COR-L47 (cell line): ENCODE measurements around the gene EVX2.

Source experiments
- DNase-seq: peaks from one replicate; lab custom pipeline; 2025; lab: John Stamatoyannopoulos, UW

EVX2 gene

DNA sequence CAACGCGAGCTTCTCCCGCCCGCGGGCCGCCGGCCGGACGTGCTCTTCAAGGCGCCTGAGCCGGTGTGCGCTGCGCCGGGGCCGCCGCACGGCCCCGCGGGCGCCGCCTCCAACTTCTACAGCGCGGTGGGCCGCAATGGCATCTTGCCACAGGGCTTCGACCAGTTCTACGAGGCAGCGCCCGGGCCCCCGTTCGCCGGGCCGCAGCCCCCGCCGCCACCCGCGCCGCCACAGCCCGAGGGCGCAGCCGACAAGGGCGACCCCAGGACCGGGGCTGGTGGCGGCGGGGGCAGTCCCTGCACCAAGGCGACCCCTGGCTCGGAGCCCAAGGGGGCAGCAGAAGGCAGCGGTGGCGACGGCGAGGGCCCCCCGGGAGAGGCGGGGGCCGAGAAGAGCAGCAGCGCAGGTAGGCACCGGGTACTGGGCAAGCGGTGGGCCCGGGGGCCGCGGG, 24.0 kb upstream of the EVX2 start:
- DNase-seq = peak; percentile 23

DNA sequence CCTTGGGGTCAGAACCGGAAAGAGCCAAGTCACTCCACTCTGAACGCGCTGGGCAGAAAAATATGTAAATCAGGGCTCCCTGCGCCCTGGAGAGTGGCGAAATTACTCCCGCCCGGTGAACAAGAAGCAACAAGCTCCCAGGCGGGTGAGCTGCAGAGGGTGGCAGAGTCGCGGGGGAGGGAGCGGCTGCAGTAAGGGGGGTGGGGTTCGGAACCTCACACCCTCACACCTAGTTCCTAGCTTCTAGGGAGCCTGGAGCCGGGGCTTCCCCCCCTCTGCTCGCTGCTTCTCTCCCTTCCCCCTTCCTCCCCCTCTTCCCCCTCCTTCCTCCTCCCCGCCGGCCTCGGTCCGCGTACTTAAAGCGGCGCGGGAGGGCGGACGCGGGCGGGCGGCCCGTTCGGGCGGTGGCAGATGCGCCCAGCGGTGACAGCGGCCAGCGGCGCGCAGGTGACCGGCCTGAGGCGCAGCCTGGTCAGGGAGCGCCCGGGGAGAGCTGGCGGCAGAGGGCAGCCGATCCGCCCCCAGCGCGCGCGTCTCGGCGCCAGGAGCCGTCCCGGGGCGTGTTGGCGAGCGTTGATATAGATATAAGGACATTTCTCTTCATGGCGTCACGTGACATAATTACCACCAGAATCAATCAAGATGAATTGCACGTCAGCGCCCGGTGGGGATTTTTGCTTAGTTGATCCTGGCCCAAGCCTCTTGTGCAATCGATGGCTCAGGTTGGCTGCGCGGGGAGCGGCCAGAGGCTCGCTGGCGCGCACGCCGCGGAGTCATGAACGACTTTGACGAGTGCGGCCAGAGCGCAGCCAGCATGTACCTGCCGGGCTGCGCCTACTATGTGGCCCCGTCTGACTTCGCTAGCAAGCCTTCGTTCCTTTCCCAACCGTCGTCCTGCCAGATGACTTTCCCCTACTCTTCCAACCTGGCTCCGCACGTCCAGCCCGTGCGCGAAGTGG, 23.1 kb upstream of the EVX2 start, which contains the start of gene HOXD11:
Gene HOXD11, plus strand, starts transcription at position 700 of the 959 bp plus-strand sequence. Its CDS starts 76 bp downstream, at position 776.
- peak; percentile 86 for DNase-seq

DNA sequence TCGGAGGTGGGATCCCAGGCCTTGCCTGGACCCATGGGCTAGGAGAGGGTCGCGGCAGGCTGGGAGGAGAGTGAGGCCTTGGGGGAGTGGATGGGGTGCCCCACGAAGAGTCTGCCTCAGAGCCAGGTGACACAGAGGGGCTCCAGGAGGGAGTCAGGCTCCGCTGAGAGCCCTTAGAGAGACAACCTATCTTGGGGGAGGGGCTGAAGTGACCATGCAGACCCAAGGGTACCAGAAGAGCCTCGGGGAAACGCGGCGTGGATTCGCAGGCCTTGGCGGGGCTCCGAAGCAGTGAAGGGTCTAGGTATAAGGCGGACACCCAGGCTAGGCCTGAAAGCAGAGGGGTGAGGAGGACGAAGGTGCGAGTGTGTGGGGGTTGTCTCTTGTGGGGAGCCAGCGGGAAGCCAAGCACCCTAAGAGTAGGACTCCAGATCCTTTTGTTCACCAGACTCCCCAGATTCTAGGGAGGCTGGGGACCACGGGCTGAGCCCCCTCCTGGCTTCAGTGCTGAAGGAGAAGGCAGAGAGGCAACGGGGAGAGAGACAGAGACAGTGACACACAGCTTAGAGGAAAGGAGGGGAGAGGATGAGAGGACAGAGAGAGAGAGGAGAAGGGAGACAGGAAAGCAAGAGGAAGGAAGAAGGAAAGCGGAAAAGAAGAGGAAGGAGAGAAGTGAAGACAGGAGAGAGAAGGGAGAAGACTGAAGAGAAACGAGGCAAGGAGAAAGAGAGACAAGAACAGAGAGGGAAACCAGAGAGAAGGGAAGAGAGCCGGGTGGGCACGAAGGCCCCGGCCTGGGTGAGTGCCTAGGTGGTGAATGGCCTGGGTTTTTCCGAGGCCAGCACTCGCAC, 22.2 kb upstream of the EVX2 start:
- DNase-seq = no peak

- DNase-seq = no peak
Observed at GRCh38 chr2:176105078-176105729, 21.4 kb upstream of the EVX2 start.

- DNase-seq = no peak
Observed at GRCh38 chr2:176104316-176105077, 20.7 kb upstream of the EVX2 start.

DNA sequence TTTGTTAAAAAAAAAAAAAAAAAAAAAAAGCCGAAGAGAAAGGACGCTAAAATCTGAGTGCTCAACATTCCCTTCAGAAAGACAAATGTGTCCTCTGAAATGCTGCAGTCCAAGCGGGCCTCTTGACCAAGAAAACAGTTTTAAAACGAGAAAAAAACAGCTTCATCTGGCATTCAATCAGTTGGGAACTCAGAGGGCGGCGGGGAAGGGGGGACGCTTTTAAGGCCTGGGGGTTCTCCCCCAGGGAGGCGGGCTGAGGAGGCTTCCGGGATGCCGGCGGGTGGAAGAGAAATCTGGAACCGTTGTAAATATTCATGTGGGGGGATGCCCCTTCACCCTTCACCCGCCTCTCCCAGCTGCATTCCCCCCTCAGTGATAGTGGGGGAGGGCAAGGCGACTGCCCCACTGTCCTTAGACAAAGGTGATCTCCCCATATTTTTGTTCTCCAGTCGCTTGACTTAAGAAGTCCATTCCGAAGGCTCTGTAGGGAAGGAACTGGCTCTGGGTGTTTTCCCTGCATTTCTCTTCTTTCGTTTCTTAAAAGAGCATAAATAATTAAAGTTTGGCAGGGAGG, 20.1 kb upstream of the EVX2 start:
- no peak for DNase-seq

DNA sequence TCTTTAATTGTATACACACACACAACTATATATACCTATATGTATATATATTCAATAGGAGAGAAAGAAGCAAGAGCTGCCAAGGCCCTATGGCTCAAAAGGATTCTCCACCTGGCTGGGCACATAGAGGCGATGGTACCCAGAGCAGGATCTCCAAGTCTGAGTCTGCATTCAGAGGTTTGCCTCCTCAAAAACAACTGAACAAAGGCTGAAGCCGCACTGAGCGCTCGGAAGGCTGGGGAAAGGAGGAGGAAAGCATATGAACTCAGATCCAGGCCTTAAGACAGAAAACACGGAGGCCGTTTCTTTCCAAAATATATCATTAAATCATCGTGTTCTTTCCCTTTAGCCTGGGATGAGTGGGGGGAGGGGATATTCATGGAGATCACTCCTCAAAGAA, 19.4 kb upstream of the EVX2 start:
- no peak for DNase-seq

DNA sequence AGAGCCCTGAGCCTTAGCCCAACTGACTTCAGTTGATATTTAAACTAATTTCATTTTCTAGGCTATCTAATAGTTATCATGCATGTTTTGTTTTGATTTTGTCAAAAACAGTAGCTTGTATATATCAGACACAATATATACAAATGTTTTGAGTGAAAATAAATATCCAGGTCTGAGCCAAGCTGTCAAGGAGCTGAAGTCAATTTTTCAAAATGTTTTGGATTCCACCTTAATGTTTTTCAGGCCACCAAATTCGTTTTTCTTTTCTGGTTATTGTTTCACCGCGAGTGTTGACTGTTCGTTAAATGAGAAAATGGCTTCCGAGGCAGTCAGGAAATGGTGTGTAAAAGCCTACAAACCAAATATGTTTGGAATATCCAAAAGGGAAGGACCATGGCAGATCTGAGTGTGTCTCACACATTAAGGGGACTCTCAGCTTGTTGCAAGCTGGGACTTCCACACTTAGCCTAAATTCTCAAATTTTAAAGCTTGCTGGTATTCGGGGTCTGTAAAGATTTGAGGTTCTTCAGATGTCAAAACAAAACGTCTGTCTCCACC, 18.6 kb upstream of the EVX2 start:
- DNase-seq = no peak

DNA sequence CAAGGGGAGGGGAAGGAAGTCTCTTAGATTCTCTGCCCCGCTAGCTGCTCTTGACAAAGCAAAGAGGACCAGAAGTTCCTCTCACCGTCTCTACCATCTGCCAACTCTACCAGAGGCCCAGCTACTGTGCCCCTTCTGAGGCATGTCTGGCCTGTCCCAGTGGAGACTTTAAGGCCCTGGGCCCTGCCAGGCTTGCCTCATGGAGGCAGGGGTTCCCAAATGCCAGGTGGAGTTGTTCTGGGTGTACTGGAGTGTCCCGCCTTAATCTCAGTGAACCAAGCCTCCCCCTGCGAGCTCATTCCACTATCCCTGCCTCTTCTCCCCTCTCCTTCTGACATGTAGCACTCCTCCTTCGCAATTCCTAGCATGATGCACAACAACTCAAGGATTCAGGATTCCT, 18.1 kb upstream of the EVX2 start:
- DNase-seq = no peak

DNA sequence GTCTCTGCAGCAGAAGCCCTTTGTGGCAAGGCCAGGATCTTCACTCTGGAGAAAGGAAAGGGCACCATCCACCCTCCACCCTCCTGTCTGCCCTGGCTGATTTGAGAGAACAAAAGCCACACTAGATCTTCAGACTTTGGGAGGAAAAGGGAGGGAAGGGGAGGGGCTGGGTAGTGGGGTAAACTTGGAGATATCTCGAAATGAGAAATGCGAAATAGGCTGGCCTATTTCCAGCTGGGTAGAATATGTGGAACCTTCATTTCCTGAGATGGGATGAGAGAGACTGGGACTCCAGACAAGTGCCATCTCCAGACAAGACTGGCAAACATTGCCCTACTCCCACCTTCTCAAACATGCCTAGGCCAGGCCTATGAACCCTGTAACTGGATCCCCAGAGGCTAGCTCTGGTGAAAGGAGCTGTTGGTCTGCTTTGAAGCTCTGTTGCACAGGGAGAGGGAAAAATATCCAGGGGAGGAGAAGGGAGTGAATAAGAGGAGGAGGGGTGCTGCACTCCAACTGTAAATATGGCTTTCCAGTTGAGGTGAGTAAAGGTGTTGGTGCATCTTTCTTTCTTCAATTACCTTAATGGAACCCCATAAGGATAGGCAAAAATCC, 17.6 kb upstream of the EVX2 start:
- no peak for DNase-seq

- no peak for DNase-seq
Observed at GRCh38 chr2:176100547-176101140, 16.9 kb upstream of the EVX2 start.

GRCh38 chr2:176099728-176100546, 16.2 kb upstream of the EVX2 start, which contains the start of gene HOXD12:
Gene HOXD12 (plus strand): TSS chr2:176099795. CDS start chr2:176099802, 7 bp downstream.
- no peak for DNase-seq

DNA sequence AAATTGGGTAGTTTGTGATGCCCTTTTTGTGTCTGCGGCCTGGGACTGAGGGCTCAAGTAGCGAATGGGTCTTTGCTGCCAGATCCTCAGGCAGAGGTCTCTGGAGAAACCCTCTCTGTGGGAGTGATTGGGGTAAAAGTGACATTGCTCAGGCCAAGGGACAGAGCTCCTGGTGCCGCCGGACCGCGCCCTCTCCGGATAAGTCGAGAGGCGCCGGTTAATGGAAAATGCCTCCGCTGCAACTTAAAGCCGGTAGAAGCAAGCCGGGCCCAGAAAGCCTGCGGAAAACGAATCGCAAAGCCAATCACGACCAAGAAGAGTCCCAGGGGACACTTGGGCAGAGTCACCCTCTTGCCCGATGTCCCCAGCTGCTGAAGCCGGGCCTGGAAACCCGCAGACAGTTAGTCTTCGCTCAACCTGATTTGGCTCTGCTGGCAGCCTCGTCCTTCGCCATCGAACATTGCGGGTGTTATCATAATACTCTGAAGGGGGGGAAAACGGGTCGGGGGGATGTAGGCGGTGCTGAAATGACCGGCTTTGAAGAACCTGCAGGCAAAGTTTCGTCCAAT, 15.5 kb upstream of the EVX2 start:
- no peak for DNase-seq

DNA sequence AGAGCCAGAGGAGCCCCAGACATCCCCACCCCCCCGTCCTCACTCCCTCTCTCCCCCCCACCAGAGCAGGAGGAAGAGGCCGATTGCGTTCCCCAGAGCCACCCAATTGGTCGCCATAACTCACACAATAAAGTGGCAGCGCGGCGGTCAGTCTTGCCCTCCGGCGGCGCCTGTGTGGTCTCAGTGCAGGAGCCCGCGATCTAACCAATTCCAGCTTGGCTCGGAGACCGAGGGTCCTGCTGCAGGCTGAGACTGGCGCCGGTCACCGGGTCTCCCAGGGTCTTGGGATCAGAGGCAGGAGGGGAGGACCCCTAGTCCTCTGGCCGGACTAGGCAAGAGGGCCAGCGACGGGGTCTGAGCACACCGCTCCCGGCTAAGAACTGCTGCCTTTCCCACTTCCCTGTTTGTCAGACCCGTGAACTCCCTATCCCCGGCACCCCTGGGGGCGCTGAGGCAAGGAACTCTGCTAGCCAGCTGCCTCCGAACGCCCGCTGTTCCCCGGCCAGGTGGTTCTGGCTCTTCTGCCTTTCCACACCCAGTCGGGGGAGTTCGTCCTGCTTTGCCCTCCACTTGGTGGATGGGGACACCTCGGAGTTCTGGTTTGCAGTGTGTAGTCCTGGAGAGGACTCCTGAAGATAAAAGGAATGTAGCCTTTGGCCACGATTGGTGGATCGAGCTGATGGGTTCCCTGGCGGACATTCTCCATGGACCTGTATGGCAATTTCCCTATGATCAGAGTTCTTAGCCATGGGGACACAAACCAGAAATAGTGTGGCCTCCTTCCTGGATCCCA, 14.8 kb upstream of the EVX2 start:
- DNase-seq = peak; percentile 69

DNA sequence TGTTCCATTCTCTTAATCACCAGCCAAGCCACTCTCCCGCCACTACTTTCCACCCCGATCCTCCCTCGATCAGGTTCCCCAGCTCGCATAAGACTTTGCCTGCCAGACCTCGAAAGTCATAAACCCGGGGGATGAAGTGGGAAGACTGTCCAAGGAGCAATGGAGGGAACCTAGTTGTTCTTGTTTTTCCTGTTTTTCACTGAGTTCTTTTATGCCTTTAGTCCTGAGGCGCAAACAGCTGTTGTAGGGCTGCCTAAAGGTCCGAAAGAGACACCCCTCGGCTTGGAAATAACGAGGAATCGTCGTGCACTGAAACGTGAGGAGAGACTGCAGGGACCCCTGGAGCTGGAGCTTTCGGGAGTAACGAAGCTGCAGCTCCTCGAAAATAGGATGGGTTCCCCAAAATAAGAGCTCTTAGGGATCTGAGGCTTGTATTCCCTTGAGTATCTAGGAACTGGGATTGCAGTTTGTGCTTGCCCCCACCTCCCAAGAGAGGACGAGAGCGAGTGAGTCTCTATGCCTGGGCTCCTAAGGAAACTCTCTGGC, 14.1 kb upstream of the EVX2 start:
- no peak for DNase-seq

DNA sequence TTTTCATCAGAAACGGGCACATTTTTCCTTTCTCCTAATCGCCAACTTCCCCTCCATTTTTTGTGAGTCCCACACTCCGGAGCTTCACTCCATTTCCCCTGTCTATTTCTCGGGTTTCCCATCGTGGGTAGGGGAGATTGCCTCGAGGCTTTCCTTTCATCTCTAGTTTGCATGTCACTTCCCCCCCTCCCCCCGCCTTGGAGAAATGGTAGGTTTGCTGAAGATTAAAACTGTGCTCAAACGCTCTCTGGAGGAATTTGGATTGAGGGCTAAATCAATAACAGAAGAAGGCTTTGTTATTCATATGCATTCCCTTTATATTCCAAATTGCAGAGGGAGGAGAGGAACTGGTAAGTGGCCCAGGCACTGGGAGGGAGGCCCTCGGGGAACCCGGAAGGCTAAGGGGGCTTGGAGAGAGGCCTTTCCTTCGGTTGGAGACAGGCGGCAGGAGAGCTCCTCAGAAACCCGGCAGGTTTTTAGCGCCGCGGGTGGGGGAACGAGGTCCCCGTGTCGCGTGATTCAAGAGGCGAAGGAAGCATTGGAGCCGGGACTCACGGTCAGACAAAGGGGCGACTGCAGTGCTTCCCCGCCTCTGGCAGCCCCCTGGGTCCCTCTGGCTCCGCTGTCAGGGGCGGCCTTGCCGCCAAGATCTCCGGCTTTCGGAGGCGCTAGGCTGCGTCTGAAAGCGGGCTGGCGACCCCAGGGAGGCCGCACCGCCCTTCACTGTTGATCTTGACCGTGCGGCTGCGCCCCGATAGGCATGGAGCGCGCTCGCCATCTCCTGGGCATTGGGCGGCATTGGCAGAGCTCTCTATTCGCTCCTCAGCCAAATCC, 13.4 kb upstream of the EVX2 start:
- DNase-seq = peak; percentile 90
